ENCODE results near the gene ITPKC. TPM values are rescaled to one million over a fixed set of nuclear protein-coding genes. Genes with fewer than 3 reads are reported as not detected.

The ITPKC gene
- total and polyA plus RNA-seq, 2 of the 13 experiments (the other 11 are each of a cell fraction or from before 2014, with no cell fraction given): 6.9 to 11.2 TPM

DNA sequence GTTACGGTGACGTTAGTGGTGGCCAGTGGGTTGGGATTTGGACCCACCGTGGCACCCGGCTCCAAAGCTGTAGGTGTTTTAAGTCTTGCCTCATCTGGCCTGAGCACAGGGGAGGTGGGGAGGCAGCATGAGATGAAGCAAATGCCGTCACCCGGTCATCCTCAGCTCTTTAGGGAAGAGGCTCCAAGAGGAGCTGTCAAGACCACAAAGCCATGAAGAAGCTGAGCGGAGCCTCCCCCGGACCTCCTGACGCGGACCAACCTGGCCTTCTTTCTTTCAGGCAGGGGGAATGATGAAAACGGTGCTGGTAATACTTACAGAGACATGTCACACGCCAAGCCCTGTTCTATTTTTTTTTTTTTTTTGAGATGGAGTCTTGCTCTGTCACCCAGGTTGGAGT is 26.0 kb downstream of the ITPKC start:
- Histone ChIP-seq H4K20me1 (ENCODE audit: insufficient read depth, low read length) (no peaks in the 10 kb centered on the region), H3K4me2 (ENCODE audit: low read depth, low read length) (no peak overlapping the region), H3K9ac (ENCODE audit: insufficient read depth, low read depth, low read length) (no peak overlapping the region), H3K79me2 (ENCODE audit: insufficient read depth, low read length) (no peaks in the 10 kb centered on the region), H2AFZ (ENCODE audit: low read length) (no peak overlapping the region), H3K36me3 (replicated peaks in 1 of 2; ENCODE audit: control insufficient read depth in 1 of 2, insufficient read depth in 2 of 2, low read length in 2 of 2) (peaks cover 0 to 17% of the 10 kb centered on the region in 2 experiments; a peak in 4 of 5 replicates), H3K27ac (ENCODE audit: extremely low read length, insufficient read depth, low read length) (no peak overlapping the region), H3K27me3 (ENCODE audit: control insufficient read depth in 1 of 2, insufficient read depth in 2 of 2, low read length in 2 of 2) (no peaks in the 10 kb centered on the region), H3K4me1 (ENCODE audit: insufficient read depth, low read length) (peaks cover 23% of the 10 kb centered on the region), H3K9me3 (ENCODE audit: low read length) (no peaks in the 10 kb centered on the region), H3K4me3 (replicated peaks in 1 of 3; ENCODE audit: insufficient read depth in 1 of 3, low read depth in 2 of 3, low read length in 3 of 3) (no peak overlapping the region)
- DNase-seq (ENCODE audit: low spot score): no peak
- intact Hi-C loops (cut with micrococcal nuclease; ENCODE audit: unreplicated experiment): no loop called here
- POLR2A ChIA-PET: interaction anchor here (0.8 to 2.3 kb wide), 5 partner anchors 7 to 56 kb away, joined by 3 to 8 read pairs (median 4); partner anchors contain the start of genes ACTMAP, EGLN2 and RAB4B
- no peak for FAIRE-seq
- no TSS peak for BruUV-seq (replicated peaks)
- CTCF ChIA-PET (ENCODE audit: low intra/inter-chr PET ratio, low total read pairs): no interaction called here
- in situ Hi-C loops (cut with HindIII; ENCODE audit: extremely low pct_ligation_motif_present, low pct_unique_long_range_greater_than_20kb): no loop called here
- WGBS (ENCODE audit: low lambda C conversion rate): 97% methylated on average over 8 of the region's 12 CpGs
- no peak for ATAC-seq
- TF ChIP-seq, protein P1, sequence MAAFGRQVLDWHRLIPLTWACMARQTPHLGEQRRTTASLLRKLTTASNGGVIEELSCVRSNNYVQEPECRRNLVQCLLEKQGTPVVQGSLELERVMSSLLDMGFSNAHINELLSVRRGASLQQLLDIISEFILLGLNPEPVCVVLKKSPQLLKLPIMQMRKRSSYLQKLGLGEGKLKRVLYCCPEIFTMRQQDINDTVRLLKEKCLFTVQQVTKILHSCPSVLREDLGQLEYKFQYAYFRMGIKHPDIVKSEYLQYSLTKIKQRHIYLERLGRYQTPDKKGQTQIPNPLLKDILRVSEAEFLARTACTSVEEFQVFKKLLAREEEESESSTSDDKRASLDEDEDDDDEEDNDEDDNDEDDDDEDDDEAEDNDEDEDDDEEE (CRISPR knock-in tag; IDR thresholded peaks at IDR 0.05): no peak
- TF ChIP-seq GFI1 (CRISPR knock-in tag; IDR thresholded peaks at IDR 0.05; ENCODE audit: borderline replicate concordance) (no peak), HNRNPK (IDR thresholded peaks at IDR 0.05; ENCODE audit: low read depth, low read length, poor library complexity, severe bottlenecking) (no peak), NKX3-1 (CRISPR knock-in tag; IDR thresholded peaks at IDR 0.05) (no peak), ZNF354B (CRISPR knock-in tag; IDR thresholded peaks at IDR 0.05) (no peak), NFKB2 (CRISPR knock-in tag; IDR thresholded peaks at IDR 0.05; ENCODE audit: borderline replicate concordance) (no peak)

DNA sequence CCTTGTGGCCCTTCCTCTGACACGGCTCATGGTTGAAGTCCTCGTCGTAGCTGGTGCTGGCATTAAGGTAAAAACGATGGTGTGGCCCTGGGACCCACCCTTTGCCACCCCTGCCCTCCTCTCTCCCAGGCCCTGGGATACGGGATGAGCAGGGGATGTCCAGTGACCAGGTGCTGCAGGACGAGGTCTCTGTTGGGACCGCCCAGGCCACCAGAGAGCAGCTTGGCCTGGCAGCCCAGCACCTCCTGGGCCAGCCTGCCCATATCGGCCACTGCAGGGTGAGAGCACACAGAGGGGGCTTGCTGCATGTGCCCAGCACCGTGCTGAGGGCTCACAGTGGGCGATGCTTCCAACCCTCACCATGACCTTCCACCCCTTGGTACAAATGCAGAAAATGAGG is 27.0 kb downstream of the ITPKC start:
- in situ Hi-C loops (cut with HindIII; ENCODE audit: extremely low pct_ligation_motif_present, low pct_unique_long_range_greater_than_20kb): no loop called here
- Histone ChIP-seq H3K4me1 (ENCODE audit: insufficient read depth, low read length) (peaks cover 33% of the 10 kb centered on the region), H3K4me3 (replicated peaks in 1 of 3; ENCODE audit: insufficient read depth in 1 of 3, low read depth in 2 of 3, low read length in 3 of 3) (no peak overlapping the region), H3K79me2 (ENCODE audit: insufficient read depth, low read length) (no peaks in the 10 kb centered on the region), H3K9me3 (ENCODE audit: low read length) (no peaks in the 10 kb centered on the region), H3K27ac (ENCODE audit: extremely low read length, insufficient read depth, low read length) (no peak overlapping the region), H3K36me3 (replicated peaks in 1 of 2; ENCODE audit: control insufficient read depth in 1 of 2, insufficient read depth in 2 of 2, low read length in 2 of 2) (peaks cover 0 to 11% of the 10 kb centered on the region in 2 experiments; a peak in 3 of 5 replicates), H3K4me2 (ENCODE audit: low read depth, low read length) (no peak overlapping the region), H3K9ac (ENCODE audit: insufficient read depth, low read depth, low read length) (no peak overlapping the region), H4K20me1 (ENCODE audit: insufficient read depth, low read length) (no peaks in the 10 kb centered on the region), H3K27me3 (ENCODE audit: control insufficient read depth in 1 of 2, insufficient read depth in 2 of 2, low read length in 2 of 2) (no peaks in the 10 kb centered on the region), H2AFZ (ENCODE audit: low read length) (no peak overlapping the region)
- POLR2A ChIA-PET: interaction anchor here (1.4 to 2.2 kb wide), 4 partner anchors 23 to 55 kb away, joined by 3 to 9 read pairs (median 6); partner anchors contain the start of genes COQ8B, EGLN2, ITPKC and RAB4B
- 100% methylated on average over 3 of the region's 10 CpGs for WGBS (ENCODE audit: low lambda C conversion rate)
- CTCF ChIA-PET (ENCODE audit: low intra/inter-chr PET ratio, low total read pairs): interaction anchor here (1.6 kb wide), 1 partner anchor 63 kb away, joined by 4 read pairs; no protein-coding TSS in a partner anchor
- FAIRE-seq (no peak), DNase-seq (ENCODE audit: low spot score) (no peak), ATAC-seq (no peak)
- intact Hi-C loops (cut with micrococcal nuclease; ENCODE audit: unreplicated experiment): loop anchor here (2.0 kb wide), 1 partner anchor 63 kb away; no protein-coding TSS in a partner anchor
- BruUV-seq (replicated peaks): no TSS peak
- TF ChIP-seq RBFOX2 (IDR thresholded peaks at IDR 0.05; ENCODE audit: low read depth, low read length) (0 out of 2 replicates have a peak, but pooled peaks have one; percentile 40), POLR2G (IDR thresholded peaks at IDR 0.05; ENCODE audit: low read depth, low read length) (0 out of 2 replicates have a peak, but pooled peaks have one; percentile 36), ZNF556 (CRISPR knock-in tag; IDR thresholded peaks at IDR 0.05; ENCODE audit: borderline replicate concordance) (0 out of 2 replicates have a peak, but pooled peaks have one; percentile 15), AGO1 (IDR thresholded peaks at IDR 0.05; ENCODE audit: low read depth, low read length, poor library complexity, severe bottlenecking) (peak; percentile 55)
- TF ChIP-seq, protein P2, sequence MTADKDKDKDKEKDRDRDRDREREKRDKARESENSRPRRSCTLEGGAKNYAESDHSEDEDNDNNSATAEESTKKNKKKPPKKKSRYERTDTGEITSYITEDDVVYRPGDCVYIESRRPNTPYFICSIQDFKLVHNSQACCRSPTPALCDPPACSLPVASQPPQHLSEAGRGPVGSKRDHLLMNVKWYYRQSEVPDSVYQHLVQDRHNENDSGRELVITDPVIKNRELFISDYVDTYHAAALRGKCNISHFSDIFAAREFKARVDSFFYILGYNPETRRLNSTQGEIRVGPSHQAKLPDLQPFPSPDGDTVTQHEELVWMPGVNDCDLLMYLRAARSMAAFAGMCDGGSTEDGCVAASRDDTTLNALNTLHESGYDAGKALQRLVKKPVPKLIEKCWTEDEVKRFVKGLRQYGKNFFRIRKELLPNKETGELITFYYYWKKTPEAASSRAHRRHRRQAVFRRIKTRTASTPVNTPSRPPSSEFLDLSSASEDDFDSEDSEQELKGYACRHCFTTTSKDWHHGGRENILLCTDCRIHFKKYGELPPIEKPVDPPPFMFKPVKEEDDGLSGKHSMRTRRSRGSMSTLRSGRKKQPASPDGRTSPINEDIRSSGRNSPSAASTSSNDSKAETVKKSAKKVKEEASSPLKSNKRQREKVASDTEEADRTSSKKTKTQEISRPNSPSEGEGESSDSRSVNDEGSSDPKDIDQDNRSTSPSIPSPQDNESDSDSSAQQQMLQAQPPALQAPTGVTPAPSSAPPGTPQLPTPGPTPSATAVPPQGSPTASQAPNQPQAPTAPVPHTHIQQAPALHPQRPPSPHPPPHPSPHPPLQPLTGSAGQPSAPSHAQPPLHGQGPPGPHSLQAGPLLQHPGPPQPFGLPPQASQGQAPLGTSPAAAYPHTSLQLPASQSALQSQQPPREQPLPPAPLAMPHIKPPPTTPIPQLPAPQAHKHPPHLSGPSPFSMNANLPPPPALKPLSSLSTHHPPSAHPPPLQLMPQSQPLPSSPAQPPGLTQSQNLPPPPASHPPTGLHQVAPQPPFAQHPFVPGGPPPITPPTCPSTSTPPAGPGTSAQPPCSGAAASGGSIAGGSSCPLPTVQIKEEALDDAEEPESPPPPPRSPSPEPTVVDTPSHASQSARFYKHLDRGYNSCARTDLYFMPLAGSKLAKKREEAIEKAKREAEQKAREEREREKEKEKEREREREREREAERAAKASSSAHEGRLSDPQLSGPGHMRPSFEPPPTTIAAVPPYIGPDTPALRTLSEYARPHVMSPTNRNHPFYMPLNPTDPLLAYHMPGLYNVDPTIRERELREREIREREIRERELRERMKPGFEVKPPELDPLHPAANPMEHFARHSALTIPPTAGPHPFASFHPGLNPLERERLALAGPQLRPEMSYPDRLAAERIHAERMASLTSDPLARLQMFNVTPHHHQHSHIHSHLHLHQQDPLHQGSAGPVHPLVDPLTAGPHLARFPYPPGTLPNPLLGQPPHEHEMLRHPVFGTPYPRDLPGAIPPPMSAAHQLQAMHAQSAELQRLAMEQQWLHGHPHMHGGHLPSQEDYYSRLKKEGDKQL (CRISPR knock-in tag; IDR thresholded peaks at IDR 0.05; ENCODE audit: low read depth): no peak

Measured in HepG2 (cell line).